B cell (primary cell): Measurements from ENCODE around the gene LHFPL6. TPM values are rescaled to one million over a fixed set of nuclear protein-coding genes. Genes with fewer than 3 reads are reported as not detected.

ENCODE experiments used
- ATAC-seq: fragments of 200-7000 bp; cut with Tn5 transposase; one replicate; pipeline ENCODE4 v1.10.0; 2021; ENCODE audit warnings: low read depth, mild to moderate bottlenecking, moderate number of reproducible peaks, moderate library complexity
- CTCF ChIA-PET: fragments of 350-600 bp; sonication (Branson Sonifier 250); formaldehyde crosslinking; loops from one replicate; lab custom pipeline; 2021; ENCODE audit warnings: antibody characterized with exemption, inconsistent platforms; lab: Charles Lee
- POLR2A ChIA-PET: fragments of 350-600 bp; sonication (Branson Sonifier 250); formaldehyde crosslinking; loops from one replicate; lab custom pipeline; 2021; ENCODE audit warnings: antibody characterized with exemption; lab: Charles Lee
- DNase-seq: peaks from one replicate; pipeline ENCODE4 v3.0.0; 2013
- H2AFZ ChIP-seq: 2 replicates; pipeline ENCODE4 v1.6.1; 2012; ENCODE audit warnings: mild to moderate bottlenecking, low read depth, low read length; ENCODE audit not compliant: insufficient read depth, poor library complexity, severe bottlenecking
- H3K27ac ChIP-seq, 2 donors: 1 replicate in 1 of 2; 2 replicates in 1 of 2; pipeline ENCODE4 v1.5.1; 2012 to 2013; ENCODE audit warnings: low read length in 2 of 2, mild to moderate bottlenecking in 2 of 2, moderate library complexity in 1 of 2
- H3K27me3 ChIP-seq, 4 experiments: fragments of 200-600 bp in 1 of 4; sonication (generic) in 1 of 4; replicated peaks in 1 of 4; 1 replicate in 2 of 4; 2 replicates in 2 of 4; pipeline versions ENCODE4 v1.6.1 to v1.7.0; 2013 to 2016; ENCODE audit warnings: low read length in 3 of 4, mild to moderate bottlenecking in 2 of 4, mixed read lengths in 1 of 4, moderate library complexity in 1 of 4; ENCODE audit not compliant: insufficient read depth in 4 of 4, control insufficient read depth in 3 of 4; ENCODE audit errors: control extremely low read depth in 1 of 4
- H3K36me3 ChIP-seq, 2 experiments: replicated peaks in 1 of 2; 1 replicate in 1 of 2; 2 replicates in 1 of 2; pipeline versions ENCODE4 v1.6.1 to v1.7.1; 2013; ENCODE audit warnings: low read length in 1 of 2; ENCODE audit not compliant: insufficient read depth in 2 of 2, control insufficient read depth in 1 of 2; ENCODE audit errors: control extremely low read depth in 1 of 2, extremely low read depth in 1 of 2
- H3K4me1 ChIP-seq, 2 donors: fragments of 200-600 bp in 1 of 2; sonication (generic) in 1 of 2; 1 replicate in 1 of 2; 2 replicates in 1 of 2; pipeline versions ENCODE4 v1.5.1 to v1.6.1; 2013 to 2017; ENCODE audit warnings: low read length in 2 of 2; ENCODE audit not compliant: control insufficient read depth in 2 of 2, insufficient read depth in 2 of 2
- H3K4me2 ChIP-seq: replicated peaks from 2 replicates; pipeline ENCODE3; 2012; ENCODE audit warnings: mild to moderate bottlenecking, low read depth, low read length; ENCODE audit not compliant: poor library complexity, severe bottlenecking
- H3K4me3 ChIP-seq, 5 experiments: fragments of 200-600 bp in 1 of 5; sonication (generic) in 1 of 5; 1 replicate in 3 of 5; 2 replicates in 2 of 5; pipeline versions ENCODE4 v1.5.1 to v1.7.0; 2011 to 2016; ENCODE audit warnings: low read length in 4 of 5, mild to moderate bottlenecking in 4 of 5, low read depth in 2 of 5, control low read depth in 1 of 5, moderate library complexity in 1 of 5; ENCODE audit not compliant: insufficient read depth in 1 of 5; ENCODE audit errors: control extremely low read depth in 1 of 5, extremely low read depth in 1 of 5
- H3K79me2 ChIP-seq: fragments of 200-600 bp; sonication (generic); one replicate; pipeline ENCODE4 v1.6.0; 2016; ENCODE audit warnings: low read length; ENCODE audit not compliant: control insufficient read depth, insufficient read depth
- H3K9ac ChIP-seq: fragments of 200-600 bp; sonication (generic); 2 replicates; pipeline ENCODE4 v1.6.1; 2017; ENCODE audit warnings: mild to moderate bottlenecking, low read length, moderate library complexity
- H3K9me3 ChIP-seq, 3 donors: one replicate each; pipeline versions ENCODE4 v1.6.1 to v1.7.1; 2013; ENCODE audit warnings: low read length in 2 of 3; ENCODE audit not compliant: control insufficient read depth in 2 of 3, insufficient read depth in 1 of 3; ENCODE audit errors: control extremely low read depth in 1 of 3
- H4K20me1 ChIP-seq: 2 replicates; pipeline ENCODE4 v1.6.0; 2012; ENCODE audit warnings: mild to moderate bottlenecking, low read length; ENCODE audit not compliant: insufficient read depth, control insufficient read depth, poor library complexity, severe bottlenecking
- H3K27ac Mint-ChIP-seq: one replicate; pipeline ENCODE4 v1.8.0; 2021; ENCODE audit warnings: mixed read lengths
- H3K27me3 Mint-ChIP-seq: one replicate; pipeline ENCODE4 v1.8.0; 2021; ENCODE audit warnings: mixed read lengths
- H3K4me1 Mint-ChIP-seq: one replicate; pipeline ENCODE4 v1.8.0; 2021; ENCODE audit warnings: mixed read lengths
- H3K4me3 Mint-ChIP-seq: one replicate; pipeline ENCODE4 v1.8.0; 2021; ENCODE audit warnings: mixed read lengths
- H3K9me3 Mint-ChIP-seq: one replicate; pipeline ENCODE4 v1.8.0; 2022; ENCODE audit warnings: mixed read lengths; ENCODE audit not compliant: insufficient read depth
- EZH2 ChIP-seq: IDR thresholded peaks from 2 replicates; pipeline ENCODE4 v1.6.1; 2012; ENCODE audit warnings: borderline replicate concordance, low read depth, mild to moderate bottlenecking, moderate library complexity, low read length; ENCODE audit not compliant: insufficient read depth, poor library complexity, severe bottlenecking
- WGBS: methylation state at CpG from one replicate; pipeline ENCODE4 v1.1.5; 2013; ENCODE audit warnings: missing lambda C conversion rate; ENCODE audit not compliant: insufficient coverage; 5-methylcytosine and 5-hydroxymethylcytosine counted together
- intact Hi-C: fragments of 100-400 bp; cut with micrococcal nuclease; formaldehyde crosslinking; loops from one replicate; pipeline ENCODE4 v1.10.0; 2022
- polyA plus RNA-seq: library from polyadenylated mRNA; depleted of rRNA; stranded (reverse); fragments of >200 nt; gene quantifications from 2 replicates; pipeline ENCODE4 v1.2.3, GENCODE V29; 2012
- total RNA-seq, 2 donors: library from RNA; stranded (reverse); fragments of 120-200 nt in 1 of 2; gene quantifications; 1 replicate in 1 of 2; 2 replicates in 1 of 2; pipeline versions ENCODE4 v1.2.3 to v1.2.4, GENCODE V29; 2013 to 2022
- TF ChIP-seq, protein P1 (sequence below): fragments of 200-600 bp; IDR thresholded peaks from one replicate; pipeline ENCODE4 v1.8.0; 2022; ENCODE audit warnings: antibody characterized with exemption, mild to moderate bottlenecking

The LHFPL6 gene
- total and polyA plus RNA-seq, 2 donors (not counting 1 experiment from before 2014, with no cell fraction given) = 0.01 TPM; not detected in 1

DNA sequence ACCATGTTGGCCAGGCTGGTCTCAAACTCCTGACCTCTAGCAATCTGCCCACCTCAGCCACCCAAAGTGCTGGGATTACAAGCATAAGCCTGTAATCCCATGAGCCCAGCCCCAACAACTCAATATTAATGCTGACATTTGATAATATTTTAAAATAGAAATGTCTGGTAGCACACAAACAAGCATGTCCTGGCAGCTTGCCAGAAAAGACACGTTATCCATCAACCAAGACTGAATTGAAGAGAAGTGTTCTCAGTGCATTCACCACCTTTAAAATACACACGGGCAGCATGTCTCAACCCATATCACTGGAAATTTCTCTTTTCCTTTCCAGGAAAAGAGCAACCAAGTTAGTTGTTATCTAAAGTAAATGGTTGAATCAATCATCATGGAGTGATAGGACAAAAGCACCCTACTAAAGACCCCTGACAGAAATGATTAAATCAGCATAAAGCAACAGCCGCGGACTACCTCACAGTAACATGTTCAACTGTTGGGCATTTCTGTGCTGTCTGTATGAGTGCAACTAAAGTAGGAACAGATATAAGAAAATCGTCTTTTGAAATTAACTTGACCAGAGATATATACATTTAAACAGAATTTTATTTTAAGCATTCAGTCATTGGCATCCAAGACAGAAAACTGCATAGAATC lies 25.0 kb downstream of the LHFPL6 start:
- no peak overlapping the region for H3K4me3 Mint-ChIP-seq
- Histone ChIP-seq H3K9me3 (no peaks in the 10 kb centered on the region), H3K4me3 (no peak overlapping the region), H3K27ac (no peak overlapping the region), H3K27me3 (no peaks in the 10 kb centered on the region), H3K4me1 (no peaks in the 10 kb centered on the region), H3K79me2 (no peaks in the 10 kb centered on the region), H3K36me3 (no peaks in the 10 kb centered on the region), H3K9ac (no peak overlapping the region), H4K20me1 (no peaks in the 10 kb centered on the region), H2AFZ (no peak overlapping the region), H3K4me2 (no peak overlapping the region)
- WGBS = 83% methylated on average over 1 of the region's 5 CpGs
- ChIA-PET POLR2A (no interaction called here), CTCF (no interaction called here)
- H3K27ac Mint-ChIP-seq = no peak overlapping the region
- no peaks in the 10 kb centered on the region for H3K9me3 Mint-ChIP-seq
- no peaks in the 10 kb centered on the region for H3K4me1 Mint-ChIP-seq
- no peaks in the 10 kb centered on the region for H3K27me3 Mint-ChIP-seq
- TF ChIP-seq, protein P1, sequence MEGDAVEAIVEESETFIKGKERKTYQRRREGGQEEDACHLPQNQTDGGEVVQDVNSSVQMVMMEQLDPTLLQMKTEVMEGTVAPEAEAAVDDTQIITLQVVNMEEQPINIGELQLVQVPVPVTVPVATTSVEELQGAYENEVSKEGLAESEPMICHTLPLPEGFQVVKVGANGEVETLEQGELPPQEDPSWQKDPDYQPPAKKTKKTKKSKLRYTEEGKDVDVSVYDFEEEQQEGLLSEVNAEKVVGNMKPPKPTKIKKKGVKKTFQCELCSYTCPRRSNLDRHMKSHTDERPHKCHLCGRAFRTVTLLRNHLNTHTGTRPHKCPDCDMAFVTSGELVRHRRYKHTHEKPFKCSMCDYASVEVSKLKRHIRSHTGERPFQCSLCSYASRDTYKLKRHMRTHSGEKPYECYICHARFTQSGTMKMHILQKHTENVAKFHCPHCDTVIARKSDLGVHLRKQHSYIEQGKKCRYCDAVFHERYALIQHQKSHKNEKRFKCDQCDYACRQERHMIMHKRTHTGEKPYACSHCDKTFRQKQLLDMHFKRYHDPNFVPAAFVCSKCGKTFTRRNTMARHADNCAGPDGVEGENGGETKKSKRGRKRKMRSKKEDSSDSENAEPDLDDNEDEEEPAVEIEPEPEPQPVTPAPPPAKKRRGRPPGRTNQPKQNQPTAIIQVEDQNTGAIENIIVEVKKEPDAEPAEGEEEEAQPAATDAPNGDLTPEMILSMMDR = no peak
- no peak for TF ChIP-seq EZH2
- no peak for ATAC-seq
- intact Hi-C loops = no loop called here
- DNase-seq = no peak

DNA sequence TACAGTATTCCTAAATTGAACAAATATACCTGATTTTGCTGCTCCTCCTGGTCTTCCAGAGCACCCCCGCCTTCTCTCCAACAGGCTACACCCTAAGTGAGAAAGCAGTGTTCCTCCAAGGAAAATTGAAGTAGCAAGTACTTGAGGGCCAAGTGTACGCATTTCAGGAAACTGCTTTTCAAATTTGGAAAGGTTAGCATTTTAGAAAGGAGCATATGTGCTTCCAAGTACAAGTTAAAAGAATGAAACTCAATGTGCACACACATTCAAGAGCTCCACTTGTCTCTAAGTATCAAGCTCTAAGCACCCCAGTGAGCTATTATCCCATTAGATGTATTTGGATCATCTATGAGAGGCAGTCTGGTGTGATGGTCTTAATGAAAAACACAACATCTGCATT lies 25.8 kb downstream of the LHFPL6 start:
- Histone ChIP-seq H3K9ac (no peak overlapping the region), H2AFZ (no peak overlapping the region), H3K4me2 (no peak overlapping the region), H3K79me2 (no peaks in the 10 kb centered on the region), H3K36me3 (no peaks in the 10 kb centered on the region), H3K9me3 (no peaks in the 10 kb centered on the region), H3K27ac (no peak overlapping the region), H3K4me1 (no peaks in the 10 kb centered on the region), H3K27me3 (no peaks in the 10 kb centered on the region), H3K4me3 (no peak overlapping the region), H4K20me1 (no peaks in the 10 kb centered on the region)
- intact Hi-C loops = no loop called here
- POLR2A ChIA-PET = no interaction called here
- H3K4me3 Mint-ChIP-seq = no peak overlapping the region
- WGBS = no CpG with 5 or more reads among the region's 2 CpGs
- no peaks in the 10 kb centered on the region for H3K4me1 Mint-ChIP-seq
- no peaks in the 10 kb centered on the region for H3K9me3 Mint-ChIP-seq
- no peaks in the 10 kb centered on the region for H3K27me3 Mint-ChIP-seq
- no peak for ATAC-seq
- no peak overlapping the region for H3K27ac Mint-ChIP-seq
- TF ChIP-seq, protein P1 = no peak
- no peak for TF ChIP-seq EZH2
- DNase-seq = no peak
- CTCF ChIA-PET = no interaction called here
